OCI-LY1 (cell line): ENCODE data around the gene TMPRSS3.

Experiments used
- CTCF ChIP-seq: fragments of 200-600 bp; sonication (generic), shearing (Covaris generic); IDR thresholded peaks from 2 replicates; pipeline ENCODE4 v1.5.1; 2017; ENCODE audit warnings: mild to moderate bottlenecking, antibody characterized with exemption, low read length, moderate library complexity, mixed read lengths
- EZH2 ChIP-seq: fragments of 200-600 bp; sonication (generic), shearing (Covaris generic); IDR thresholded peaks from 2 replicates; pipeline ENCODE4 v1.8.0; 2017; ENCODE audit warnings: borderline replicate concordance, mixed run types, mild to moderate bottlenecking, antibody characterized with exemption, low read length, moderate library complexity, mixed read lengths

- TF ChIP-seq CTCF, result no peak
- TF ChIP-seq EZH2, result no peak
Measured at GRCh38 chr21:42336054-42336453, 59.8 kb downstream of the TMPRSS3 start.
